ENCODE measurements around the gene HMSD. TPM values are rescaled to one million over a fixed set of nuclear protein-coding genes. Genes with fewer than 3 reads are reported as not detected.
"Not testable (repeated sequence)": the region's sequence is repeated elsewhere in the genome, so short reads cannot be mapped to it uniquely, and the experiment has no call there.

The HMSD gene
- total and polyA plus RNA-seq, 2 donors, result 0.11 TPM; not detected in 1

DNA sequence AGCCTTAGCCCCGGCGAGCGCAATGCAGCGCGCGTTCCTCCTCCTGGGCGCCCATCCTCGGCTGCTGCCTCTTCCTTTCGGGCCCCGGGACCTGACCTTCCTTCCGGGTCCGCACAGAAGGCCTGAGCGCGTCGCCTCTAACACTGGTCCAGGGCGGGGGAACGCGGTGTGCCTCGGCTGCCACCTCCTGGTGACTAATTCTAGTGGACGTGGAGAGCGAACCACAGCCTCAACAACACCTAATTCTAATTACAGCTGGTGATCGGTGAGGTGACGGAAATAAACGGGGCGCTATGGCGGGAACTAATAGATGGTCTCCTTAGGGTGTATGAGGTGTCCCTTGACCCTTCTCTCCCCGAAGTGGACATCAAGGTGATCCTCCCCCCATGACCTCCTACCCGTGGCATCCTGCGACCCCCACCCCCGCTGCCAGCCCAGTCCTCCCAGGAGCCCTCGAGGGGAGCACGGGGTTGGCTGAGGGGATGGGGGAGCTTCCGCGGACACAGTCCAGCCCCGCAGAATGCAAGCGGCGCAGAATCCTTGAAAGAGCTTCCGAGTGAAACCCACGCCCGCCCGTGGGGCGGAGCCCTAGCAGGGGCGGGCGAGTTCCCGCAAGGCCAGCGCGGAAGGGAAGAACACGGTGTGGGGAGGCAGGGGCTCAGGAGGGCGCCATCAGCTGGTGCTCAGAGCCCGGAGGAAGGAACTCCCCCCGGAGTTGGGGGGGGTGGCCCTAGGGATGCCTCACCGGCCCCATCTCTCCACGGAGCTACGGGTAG lies 12.8 kb upstream of the HMSD start:
- Histone ChIP-seq H3K4me1 (ENCODE audit: insufficient read depth) (no peaks in the 10 kb centered on the region), H3K4me3 (ENCODE audit: low read depth, low read length) (peak overlapping the region; percentile 51), H3K27ac (ENCODE audit: low read depth) (no peak overlapping the region), H3K36me3 (ENCODE audit: insufficient read depth) (no peaks in the 10 kb centered on the region)
- 2% methylated on average over 54 of the region's 54 CpGs for WGBS
- DNase-seq (ENCODE audit: extremely low spot score), result peak; percentile 32

DNA sequence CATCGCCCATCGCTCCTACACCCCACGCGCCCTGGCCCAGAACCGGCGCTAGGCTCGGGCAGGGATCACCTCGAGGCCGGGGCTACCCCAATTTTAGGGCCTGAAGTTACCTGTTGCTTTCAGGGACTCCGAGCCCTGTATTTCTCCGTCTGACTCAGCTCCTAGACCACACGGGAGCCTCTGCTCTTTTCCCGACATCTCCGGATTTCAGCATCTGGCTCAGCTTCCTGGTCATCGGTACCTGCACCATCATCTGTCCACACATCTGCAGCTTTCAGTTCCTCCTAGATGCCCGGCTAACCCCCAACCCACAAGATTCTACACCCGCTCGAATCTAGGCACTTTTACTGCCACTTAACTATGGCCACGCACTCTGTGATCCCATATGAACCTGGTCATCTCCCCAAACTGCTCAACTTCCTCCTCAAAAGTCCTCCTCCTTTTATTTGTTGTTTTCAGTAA lies 12.1 kb upstream of the HMSD start:
- no peak for DNase-seq (ENCODE audit: extremely low spot score)
- 36% methylated on average over 19 of the region's 19 CpGs for WGBS
- Histone ChIP-seq H3K27ac (ENCODE audit: low read depth) (no peak overlapping the region), H3K4me1 (ENCODE audit: insufficient read depth) (no peaks in the 10 kb centered on the region), H3K36me3 (ENCODE audit: insufficient read depth) (no peaks in the 10 kb centered on the region), H3K4me3 (ENCODE audit: low read depth, low read length) (peak overlapping the region; percentile 51)

DNA sequence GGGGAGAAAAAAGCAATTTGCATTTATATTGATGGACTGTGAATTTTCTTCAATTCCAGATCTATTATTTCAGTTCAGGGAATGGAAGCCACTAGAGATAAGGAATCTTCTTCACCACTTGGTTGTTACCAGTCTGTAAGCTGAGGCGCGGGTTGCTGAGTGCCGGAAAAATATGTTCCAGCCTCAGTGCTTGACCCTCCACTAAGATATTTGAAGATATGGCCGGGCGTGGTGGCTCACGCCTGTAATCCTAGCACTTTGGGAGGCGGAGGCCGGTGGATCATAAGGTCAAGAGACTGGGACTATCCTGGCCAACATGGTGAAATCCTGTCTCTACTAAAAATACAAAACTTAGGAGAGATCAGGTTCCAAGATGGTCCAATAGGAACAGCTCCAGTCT lies 9.1 kb upstream of the HMSD start:
- WGBS, result 92% methylated on average over 8 of the region's 8 CpGs
- Histone ChIP-seq H3K36me3 (ENCODE audit: insufficient read depth) (no peaks in the 10 kb centered on the region), H3K4me3 (ENCODE audit: low read depth, low read length) (no peak overlapping the region), H3K27ac (ENCODE audit: low read depth) (no peak overlapping the region), H3K4me1 (ENCODE audit: insufficient read depth) (no peaks in the 10 kb centered on the region)
- no peak for DNase-seq (ENCODE audit: extremely low spot score)

DNA sequence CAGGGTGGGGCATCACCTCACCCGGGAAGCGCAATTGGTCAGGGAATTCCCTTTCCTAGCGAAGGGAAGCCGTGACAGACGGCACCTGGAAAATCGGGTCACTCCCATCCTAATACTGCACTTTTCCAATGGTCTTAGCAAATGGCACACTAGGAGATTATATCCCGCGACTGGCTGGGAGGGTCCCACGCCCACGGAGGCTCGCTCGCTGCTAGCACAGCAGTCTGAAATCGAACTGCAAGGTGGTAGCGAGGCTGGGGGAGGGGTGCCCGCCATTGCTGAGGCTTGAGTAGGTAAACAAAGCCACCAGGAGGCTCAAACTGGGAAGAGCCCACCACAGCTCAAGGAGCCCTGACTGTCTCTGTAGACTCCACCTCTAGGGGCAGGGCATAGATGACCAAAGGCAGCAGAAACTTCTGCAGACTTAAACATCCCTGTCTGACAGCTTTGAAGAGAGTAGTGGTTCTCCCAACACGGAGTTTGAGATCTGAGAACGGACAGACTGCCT lies 8.5 kb upstream of the HMSD start:
- not testable (repeated sequence) for H3K4me3 ChIP-seq (ENCODE audit: low read depth, low read length); H3K36me3 ChIP-seq (ENCODE audit: insufficient read depth); DNase-seq (ENCODE audit: extremely low spot score); H3K27ac ChIP-seq (ENCODE audit: low read depth); H3K4me1 ChIP-seq (ENCODE audit: insufficient read depth)
- 78% methylated on average over 17 of the region's 17 CpGs for WGBS

GRCh38 chr18:63947051-63947790 lies 1.9 kb upstream of the HMSD start:
- no peaks in the 10 kb centered on the region for H3K36me3 ChIP-seq (ENCODE audit: insufficient read depth)
- no peaks in the 10 kb centered on the region for H3K4me1 ChIP-seq (ENCODE audit: insufficient read depth)
- H3K4me3 ChIP-seq (ENCODE audit: low read depth, low read length), result no peak overlapping the region
- no peak for DNase-seq (ENCODE audit: extremely low spot score)
- no peak overlapping the region for H3K27ac ChIP-seq (ENCODE audit: low read depth)
- 88% methylated on average over 3 of the region's 3 CpGs for WGBS

DNA sequence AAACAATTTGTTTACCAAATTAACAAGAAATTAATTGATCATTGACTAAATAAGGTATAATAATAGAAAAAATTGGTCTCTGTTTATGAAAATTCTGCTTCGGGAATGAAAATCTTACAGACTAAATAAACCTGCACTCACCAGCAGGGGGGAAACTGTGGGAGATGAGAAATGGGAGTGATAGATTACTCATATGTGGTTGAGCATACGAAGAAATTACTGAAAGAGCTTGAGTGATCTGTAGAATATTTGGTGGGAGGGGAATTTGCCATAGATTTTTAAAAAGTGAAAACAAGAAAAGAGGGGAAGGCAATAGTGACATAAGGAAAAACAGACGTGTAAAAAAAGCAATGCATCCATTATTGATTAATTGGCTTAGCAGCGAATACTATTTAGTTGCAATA lies 2.2 kb downstream of the HMSD start:
- Histone ChIP-seq H3K4me3 (ENCODE audit: low read depth, low read length) (no peak overlapping the region), H3K36me3 (ENCODE audit: insufficient read depth) (no peaks in the 10 kb centered on the region), H3K4me1 (ENCODE audit: insufficient read depth) (no peaks in the 10 kb centered on the region), H3K27ac (ENCODE audit: low read depth) (no peak overlapping the region)
- WGBS, result 79% methylated on average over 4 of the region's 4 CpGs
- no peak for DNase-seq (ENCODE audit: extremely low spot score)

DNA sequence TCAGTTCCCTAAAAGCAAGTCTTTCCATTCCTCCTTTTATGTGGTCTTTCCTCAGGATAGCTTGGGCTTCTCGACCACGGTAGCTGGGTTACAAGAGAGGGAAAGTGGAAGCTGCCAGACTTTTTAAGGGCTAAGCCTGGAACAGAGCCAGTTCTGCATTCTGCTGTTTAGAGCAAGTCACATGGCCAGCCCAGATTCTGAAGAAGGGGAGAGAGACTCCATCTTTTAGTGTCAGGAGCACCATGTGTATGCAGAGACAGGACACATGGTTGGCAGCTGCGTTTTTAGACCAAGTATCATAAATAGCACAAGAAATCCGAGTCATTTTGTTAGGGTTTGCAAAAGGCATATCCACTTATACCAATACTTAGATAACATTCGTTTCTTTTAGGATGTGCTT lies 4.7 kb downstream of the HMSD start:
- Histone ChIP-seq H3K36me3 (ENCODE audit: insufficient read depth) (no peaks in the 10 kb centered on the region), H3K4me3 (ENCODE audit: low read depth, low read length) (no peak overlapping the region), H3K4me1 (ENCODE audit: insufficient read depth) (no peaks in the 10 kb centered on the region), H3K27ac (ENCODE audit: low read depth) (no peak overlapping the region)
- WGBS, result 33% methylated on average over 5 of the region's 5 CpGs
- DNase-seq (ENCODE audit: extremely low spot score), result no peak

GRCh38 chr18:63956755-63957154 lies 7.7 kb downstream of the HMSD start:
- no peaks in the 10 kb centered on the region for H3K36me3 ChIP-seq (ENCODE audit: insufficient read depth)
- no peak overlapping the region for H3K4me3 ChIP-seq (ENCODE audit: low read depth, low read length)
- DNase-seq (ENCODE audit: extremely low spot score), result no peak
- no peaks in the 10 kb centered on the region for H3K4me1 ChIP-seq (ENCODE audit: insufficient read depth)
- WGBS, result 58% methylated on average over 4 of the region's 4 CpGs
- no peak overlapping the region for H3K27ac ChIP-seq (ENCODE audit: low read depth)

GRCh38 chr18:63960891-63961290 lies 11.8 kb downstream of the HMSD start:
- H3K36me3 ChIP-seq (ENCODE audit: insufficient read depth), result no peaks in the 10 kb centered on the region
- no peak overlapping the region for H3K27ac ChIP-seq (ENCODE audit: low read depth)
- WGBS, result 48% methylated on average over 1 of the region's 1 CpG
- DNase-seq (ENCODE audit: extremely low spot score), result no peak
- H3K4me1 ChIP-seq (ENCODE audit: insufficient read depth), result no peaks in the 10 kb centered on the region
- H3K4me3 ChIP-seq (ENCODE audit: low read depth, low read length), result no peak overlapping the region

DNA sequence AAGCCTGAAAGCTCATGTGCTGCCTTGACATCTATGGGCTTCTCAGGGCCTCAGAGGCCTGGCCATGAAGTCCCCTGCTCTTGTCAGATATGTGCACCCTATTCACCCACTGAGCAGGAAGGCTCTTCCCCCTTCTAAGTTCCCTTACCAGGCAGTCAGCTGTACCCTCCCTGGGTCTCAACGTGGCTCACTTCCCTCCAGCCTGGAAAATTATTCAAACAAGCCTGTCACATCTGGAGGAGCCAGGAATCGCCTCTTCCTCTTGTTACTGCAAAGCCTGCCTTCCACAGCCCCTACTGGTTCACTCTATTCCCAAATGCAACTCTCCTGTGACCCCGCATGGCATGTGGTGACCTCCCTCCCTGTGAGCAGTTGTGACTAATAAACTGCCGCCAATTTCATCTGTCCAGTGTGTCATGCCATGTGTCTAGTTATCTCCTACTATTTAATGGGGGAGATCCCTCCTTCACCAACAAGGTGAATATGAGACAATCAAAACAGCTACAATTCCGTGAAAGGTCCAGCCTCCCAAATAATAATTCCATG lies 12.4 kb downstream of the HMSD start:
- Histone ChIP-seq H3K36me3 (ENCODE audit: insufficient read depth) (no peaks in the 10 kb centered on the region), H3K4me3 (ENCODE audit: low read depth, low read length) (no peak overlapping the region), H3K4me1 (ENCODE audit: insufficient read depth) (no peaks in the 10 kb centered on the region), H3K27ac (ENCODE audit: low read depth) (no peak overlapping the region)
- WGBS, result 64% methylated on average over 5 of the region's 5 CpGs
- no peak for DNase-seq (ENCODE audit: extremely low spot score)

GRCh38 chr18:63962137-63962536 lies 13.0 kb downstream of the HMSD start:
- H3K27ac ChIP-seq (ENCODE audit: low read depth), result no peak overlapping the region
- DNase-seq (ENCODE audit: extremely low spot score), result no peak
- no peaks in the 10 kb centered on the region for H3K4me1 ChIP-seq (ENCODE audit: insufficient read depth)
- H3K36me3 ChIP-seq (ENCODE audit: insufficient read depth), result no peaks in the 10 kb centered on the region
- WGBS, result 54% methylated on average over 1 of the region's 1 CpG
- H3K4me3 ChIP-seq (ENCODE audit: low read depth, low read length), result no peak overlapping the region

DNA sequence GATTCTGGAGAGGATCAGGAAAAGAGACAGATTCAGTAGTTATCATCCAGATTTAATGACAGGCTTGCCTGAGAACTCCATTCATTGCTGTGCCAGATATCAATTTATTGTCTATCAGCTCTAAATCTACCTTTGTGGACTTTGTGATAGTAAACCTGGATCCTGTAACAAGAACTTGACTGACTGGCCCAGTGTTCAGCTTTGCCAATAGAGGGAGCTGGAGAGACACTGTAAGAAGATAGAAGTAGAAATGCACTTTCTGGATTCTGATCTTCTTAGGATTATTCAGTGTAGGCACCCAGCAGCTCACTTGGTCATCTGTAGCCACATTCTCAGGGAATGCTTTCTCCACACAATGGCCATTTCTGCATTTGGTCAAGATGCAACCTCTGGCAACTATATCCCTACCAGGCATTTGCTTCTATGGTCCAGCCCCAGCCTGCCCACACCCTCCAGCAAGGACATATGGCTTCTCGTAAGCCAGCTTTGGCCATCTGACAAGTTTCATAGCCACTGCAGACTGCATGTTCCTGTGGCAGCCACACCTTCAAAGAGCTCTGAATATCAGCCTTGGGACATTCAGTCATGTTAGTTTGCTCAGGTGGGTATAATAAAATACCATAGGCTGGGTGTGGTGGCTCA lies 14.6 kb downstream of the HMSD start:
- DNase-seq (ENCODE audit: extremely low spot score), result no peak
- no peaks in the 10 kb centered on the region for H3K4me1 ChIP-seq (ENCODE audit: insufficient read depth)
- no peak overlapping the region for H3K4me3 ChIP-seq (ENCODE audit: low read depth, low read length)
- H3K36me3 ChIP-seq (ENCODE audit: insufficient read depth), result no peaks in the 10 kb centered on the region
- 66% methylated on average over 1 of the region's 1 CpG for whole genome bisulfite sequencing
- H3K27ac ChIP-seq (ENCODE audit: low read depth), result no peak overlapping the region

DNA sequence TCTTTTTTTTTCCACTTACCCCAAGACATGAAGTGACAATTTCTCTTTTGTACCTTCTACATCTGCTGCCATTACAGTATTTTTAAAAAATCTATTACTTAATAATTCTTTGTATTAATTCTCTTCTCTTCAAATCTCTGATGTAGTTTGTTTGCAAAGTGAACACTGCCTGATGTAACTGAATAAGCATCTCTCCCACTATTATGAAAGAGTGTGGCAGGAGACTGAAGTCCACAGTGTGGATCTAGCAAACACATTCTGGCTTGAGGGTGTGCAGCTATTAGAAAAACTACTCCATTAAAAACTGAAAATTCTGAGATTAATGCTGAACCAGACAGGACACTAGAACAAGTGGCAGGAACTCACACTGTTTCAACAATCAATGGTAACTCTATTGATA lies 15.8 kb downstream of the HMSD start:
- Histone ChIP-seq H3K4me1 (ENCODE audit: insufficient read depth) (no peaks in the 10 kb centered on the region), H3K4me3 (ENCODE audit: low read depth, low read length) (no peak overlapping the region)

More for the DNA sequence above, 15.8 kb downstream of the HMSD start:
- H3K27ac ChIP-seq (ENCODE audit: low read depth), result no peak overlapping the region
- H3K36me3 ChIP-seq (ENCODE audit: insufficient read depth), result no peaks in the 10 kb centered on the region
- DNase-seq (ENCODE audit: extremely low spot score), result no peak

Measured in urinary bladder (tissue), 4 donors.